Sigmoid colon (tissue), 4 donors: ENCODE measurements around the gene CACNA1C.

ENCODE experiments used
- POLR2A ChIP-seq, 2 donors: fragments of 450-650 bp; IDR thresholded peaks; one replicate each; pipeline ENCODE4 v1.6.1; 2016; ENCODE audit warnings: antibody characterized with exemption in 2 of 2, mild to moderate bottlenecking in 2 of 2, moderate library complexity in 2 of 2
- POLR2AphosphoS5 ChIP-seq, 4 donors: sonication (generic); formaldehyde crosslinking; IDR thresholded peaks; one replicate each; pipeline ENCODE4 v1.6.1; 2017; ENCODE audit warnings: antibody characterized with exemption in 4 of 4
- TF ChIP-seq, protein P1 (sequence below), 4 experiments: fragments of 450-650 bp in 3 of 4; fragments of 200-600 bp in 1 of 4; IDR thresholded peaks; one replicate each; pipeline ENCODE4 v1.5.1; 2016 to 2019; ENCODE audit warnings: antibody characterized with exemption in 4 of 4, mild to moderate bottlenecking in 3 of 4, moderate library complexity in 2 of 4

DNA sequence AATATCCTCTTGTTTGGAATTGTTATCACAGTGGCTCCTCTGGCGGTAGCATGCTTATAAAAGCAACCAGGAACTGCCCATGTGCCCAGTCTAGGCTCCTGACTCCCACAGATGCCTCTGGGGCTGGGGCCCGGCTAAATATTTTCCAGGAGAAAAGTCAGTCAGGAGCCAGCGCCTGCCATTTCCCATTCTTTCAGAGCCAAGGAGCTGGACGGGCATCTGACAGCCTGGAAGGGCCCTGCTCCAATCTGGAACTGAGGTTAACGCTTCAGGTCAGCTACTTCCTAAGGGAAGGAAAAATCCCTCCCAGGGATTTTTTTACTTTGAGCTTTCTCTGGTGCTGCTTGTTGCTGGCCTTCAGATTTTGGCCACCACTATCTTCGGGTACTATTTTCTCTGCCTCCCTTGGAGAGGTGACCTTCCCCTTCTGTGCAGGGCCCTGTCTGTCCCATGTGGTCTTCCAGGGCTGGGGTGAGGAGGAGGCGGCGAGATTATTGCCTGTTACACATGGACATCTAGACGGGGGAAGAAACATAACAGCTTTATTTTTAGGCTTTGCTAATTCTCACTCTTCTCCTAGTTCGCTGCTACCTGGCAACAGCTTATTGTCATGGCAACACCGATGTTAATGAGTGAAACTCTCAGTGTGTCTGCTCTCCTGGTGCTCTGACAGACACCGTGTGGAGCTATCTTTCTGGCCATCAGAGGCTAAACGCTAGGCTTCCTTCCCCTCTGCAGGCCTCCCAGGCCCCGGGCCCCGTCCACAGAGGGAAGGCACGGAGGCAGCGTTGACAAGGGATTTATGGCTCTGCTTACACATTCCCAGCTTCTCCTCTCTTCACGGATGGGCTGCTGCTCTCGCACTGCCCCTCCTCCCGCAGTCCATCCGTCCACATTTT lies 160.4 kb downstream of the CACNA1C start:
- no peak for TF ChIP-seq POLR2A (IDR thresholded peaks at IDR 0.05)
- TF ChIP-seq, protein P1, sequence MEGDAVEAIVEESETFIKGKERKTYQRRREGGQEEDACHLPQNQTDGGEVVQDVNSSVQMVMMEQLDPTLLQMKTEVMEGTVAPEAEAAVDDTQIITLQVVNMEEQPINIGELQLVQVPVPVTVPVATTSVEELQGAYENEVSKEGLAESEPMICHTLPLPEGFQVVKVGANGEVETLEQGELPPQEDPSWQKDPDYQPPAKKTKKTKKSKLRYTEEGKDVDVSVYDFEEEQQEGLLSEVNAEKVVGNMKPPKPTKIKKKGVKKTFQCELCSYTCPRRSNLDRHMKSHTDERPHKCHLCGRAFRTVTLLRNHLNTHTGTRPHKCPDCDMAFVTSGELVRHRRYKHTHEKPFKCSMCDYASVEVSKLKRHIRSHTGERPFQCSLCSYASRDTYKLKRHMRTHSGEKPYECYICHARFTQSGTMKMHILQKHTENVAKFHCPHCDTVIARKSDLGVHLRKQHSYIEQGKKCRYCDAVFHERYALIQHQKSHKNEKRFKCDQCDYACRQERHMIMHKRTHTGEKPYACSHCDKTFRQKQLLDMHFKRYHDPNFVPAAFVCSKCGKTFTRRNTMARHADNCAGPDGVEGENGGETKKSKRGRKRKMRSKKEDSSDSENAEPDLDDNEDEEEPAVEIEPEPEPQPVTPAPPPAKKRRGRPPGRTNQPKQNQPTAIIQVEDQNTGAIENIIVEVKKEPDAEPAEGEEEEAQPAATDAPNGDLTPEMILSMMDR (IDR thresholded peaks at IDR 0.05) = no peak
- TF ChIP-seq POLR2AphosphoS5 (IDR thresholded peaks at IDR 0.05) = peak in 3 of 4 donors; percentile 58 to 66 (median 63)
